BLaER1 (cell line): ENCODE results near the gene EPC2.
"Not testable (repeated sequence)": the region's sequence is repeated elsewhere in the genome, so short reads cannot be mapped to it uniquely, and the experiment has no call there.

ENCODE experiments used
- H3K27ac ChIP-seq: shearing (Covaris generic); formaldehyde crosslinking; 2 replicates; pipeline ENCODE4 v1.8.1; 2022
- H3K27me3 ChIP-seq: shearing (Covaris generic); formaldehyde crosslinking; 2 replicates; pipeline ENCODE4 v1.8.1; 2022
- H3K36me3 ChIP-seq: shearing (Covaris generic); formaldehyde crosslinking; 2 replicates; pipeline ENCODE4 v1.8.1; 2022
- H3K4me1 ChIP-seq: shearing (Covaris generic); formaldehyde crosslinking; 2 replicates; pipeline ENCODE4 v1.8.1; 2022
- H3K4me2 ChIP-seq: shearing (Covaris generic); formaldehyde crosslinking; 2 replicates; pipeline ENCODE4 v1.8.1; 2022
- H3K4me3 ChIP-seq: shearing (Covaris generic); formaldehyde crosslinking; 2 replicates; pipeline ENCODE4 v1.8.1; 2022
- H3K9ac ChIP-seq: shearing (Covaris generic); formaldehyde crosslinking; 2 replicates; pipeline ENCODE4 v1.8.1; 2022
- H3K9me3 ChIP-seq: shearing (Covaris generic); formaldehyde crosslinking; 2 replicates; pipeline ENCODE4 v1.8.1; 2022
- H4K20me1 ChIP-seq: shearing (Covaris generic); formaldehyde crosslinking; 2 replicates; pipeline ENCODE4 v1.8.1; 2022
- Cebpa-rat ChIP-seq: shearing (Covaris generic); IDR thresholded peaks from 2 replicates; pipeline ENCODE4 v1.8.1; 2022

Gene EPC2

DNA sequence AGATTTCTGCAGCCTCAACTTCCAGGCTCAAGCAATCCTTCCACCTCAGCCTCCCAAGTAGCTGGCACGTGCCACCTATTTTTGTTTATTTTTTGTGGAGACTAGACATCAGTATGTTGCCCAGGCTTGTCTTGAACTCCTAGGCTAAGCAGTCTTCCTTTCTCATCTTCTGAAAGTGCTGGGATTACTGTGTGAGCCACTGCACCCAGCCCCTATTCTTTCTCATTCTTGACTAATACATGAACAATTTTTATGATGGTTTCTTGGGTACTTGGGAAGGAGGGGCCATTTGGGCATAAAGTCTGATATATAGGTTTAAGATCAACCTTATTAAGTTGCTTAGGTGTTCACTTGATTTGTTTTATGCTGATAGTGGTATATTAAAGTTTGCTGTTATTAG is 26.2 kb downstream of the EPC2 start:
- no peak overlapping the region for H3K9ac ChIP-seq
- peaks cover 10% of the 10 kb centered on the region for H3K36me3 ChIP-seq
- H3K4me1 ChIP-seq: no peaks in the 10 kb centered on the region
- peaks cover 57% of the 10 kb centered on the region for H3K9me3 ChIP-seq
- H3K4me3 ChIP-seq: no peak overlapping the region
- H3K27me3 ChIP-seq: no peaks in the 10 kb centered on the region
- H3K27ac ChIP-seq: no peak overlapping the region
- TF ChIP-seq Cebpa-rat: no peak
- H3K4me2 ChIP-seq: no peak overlapping the region
- peaks cover 87% of the 10 kb centered on the region for H4K20me1 ChIP-seq

DNA sequence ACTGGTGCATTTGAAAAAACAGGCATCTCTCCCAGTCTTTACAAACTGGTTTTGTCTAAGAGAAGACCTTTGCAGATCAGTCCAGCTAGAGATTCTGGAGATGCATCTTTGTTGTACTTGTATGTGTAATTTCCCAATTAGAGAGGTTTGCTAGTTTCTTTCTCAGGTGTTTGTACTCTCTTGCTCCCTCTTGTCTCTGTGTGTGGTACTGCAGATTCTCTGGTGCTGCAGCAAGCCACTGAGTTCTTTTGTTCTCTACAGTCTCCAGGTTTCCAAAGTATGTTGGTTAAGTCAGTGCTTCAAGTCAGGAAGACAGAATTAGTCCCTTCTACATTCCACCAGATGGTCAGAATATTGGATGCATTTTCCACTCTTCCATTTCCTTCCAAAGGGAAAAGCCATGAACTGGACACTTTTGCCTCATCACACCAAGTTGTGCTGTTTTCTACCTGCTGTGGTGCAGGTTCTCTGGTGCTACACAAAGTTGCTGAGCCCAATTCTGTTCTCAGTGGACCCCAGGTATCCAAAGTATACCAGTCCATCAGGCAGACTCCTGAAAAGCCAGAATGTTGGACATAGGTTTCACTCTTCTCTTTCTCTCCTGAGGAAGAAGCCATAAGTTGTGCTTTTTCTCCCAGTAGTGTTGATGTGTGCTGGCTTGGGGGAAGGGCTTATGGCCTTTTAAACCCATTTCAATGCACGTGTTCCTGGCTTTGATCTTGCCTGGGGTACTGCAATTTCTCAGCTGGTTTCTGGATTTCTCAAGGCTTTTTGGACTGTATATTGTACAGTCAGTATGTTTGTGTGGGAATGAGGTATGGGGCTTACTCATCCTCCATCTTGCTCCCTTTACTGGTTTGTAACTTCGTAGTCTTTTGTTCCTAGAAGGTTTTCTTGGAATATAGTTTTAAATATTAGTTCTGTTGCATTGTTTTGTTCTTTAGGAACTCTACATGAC is 29.8 kb downstream of the EPC2 start:
- Histone ChIP-seq H4K20me1 (peaks cover 75% of the 10 kb centered on the region), H3K9ac (no peak overlapping the region), H3K4me3 (no peak overlapping the region), H3K4me2 (no peak overlapping the region), H3K27me3 (no peaks in the 10 kb centered on the region), H3K9me3 (peaks cover 64% of the 10 kb centered on the region), H3K36me3 (peaks cover 27% of the 10 kb centered on the region), H3K27ac (no peak overlapping the region), H3K4me1 (no peaks in the 10 kb centered on the region)
- no peak for TF ChIP-seq Cebpa-rat

DNA sequence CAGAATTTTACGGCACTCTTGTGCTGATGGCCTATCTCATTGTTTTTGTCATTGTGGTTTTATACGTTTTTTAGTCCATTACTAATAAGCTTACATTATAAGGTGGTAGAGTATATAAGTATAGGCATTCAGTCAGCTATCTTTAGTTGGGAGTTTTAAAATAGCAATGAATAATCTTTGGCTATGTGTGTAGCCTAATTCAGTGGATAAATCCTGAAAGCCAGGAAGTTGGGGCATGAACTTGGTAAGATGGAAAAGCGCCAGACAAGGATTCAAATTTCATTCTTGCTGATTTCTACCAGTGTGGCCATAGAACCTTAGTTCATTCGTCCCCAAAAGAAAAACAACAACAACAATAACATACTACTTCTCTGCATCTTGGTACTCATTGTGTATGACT is 31.2 kb downstream of the EPC2 start:
- Histone ChIP-seq H3K27ac (no peak overlapping the region), H3K9ac (no peak overlapping the region), H4K20me1 (peaks cover 75% of the 10 kb centered on the region), H3K9me3 (peaks cover 56% of the 10 kb centered on the region), H3K36me3 (peaks cover 31% of the 10 kb centered on the region), H3K27me3 (no peaks in the 10 kb centered on the region), H3K4me1 (no peaks in the 10 kb centered on the region), H3K4me3 (no peak overlapping the region), H3K4me2 (no peak overlapping the region)
- TF ChIP-seq Cebpa-rat: no peak

GRCh38 chr2:148678302-148679179 is 34.0 kb downstream of the EPC2 start:
- H3K27ac ChIP-seq, H3K27me3 ChIP-seq, H3K4me2 ChIP-seq, H3K4me3 ChIP-seq, H3K4me1 ChIP-seq, H3K9ac ChIP-seq: not testable (repeated sequence)
- H3K9me3 ChIP-seq: peaks cover 54% of the 10 kb centered on the region
- H3K36me3 ChIP-seq: peaks cover 31% of the 10 kb centered on the region
- peaks cover 84% of the 10 kb centered on the region for H4K20me1 ChIP-seq

DNA sequence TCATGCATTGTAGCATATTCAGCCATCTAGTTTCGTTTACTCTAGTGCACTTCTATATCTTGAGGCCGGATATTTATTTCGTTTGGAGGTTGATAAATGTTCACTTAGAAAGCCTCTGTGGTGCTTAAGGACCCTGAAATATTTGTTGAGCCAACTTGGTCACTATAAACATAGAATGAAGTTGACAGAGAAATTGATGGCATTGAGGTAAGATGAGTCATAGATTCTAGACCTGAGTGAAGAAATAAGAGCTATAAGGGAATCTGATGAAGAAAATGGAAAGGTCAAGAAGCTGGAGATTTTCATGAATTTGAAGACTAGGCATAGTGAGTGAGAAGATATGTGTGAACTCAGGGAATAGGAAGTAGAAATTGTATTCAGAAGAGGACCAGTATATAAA is 35.9 kb downstream of the EPC2 start:
- H3K27ac ChIP-seq: no peak overlapping the region
- no peaks in the 10 kb centered on the region for H3K4me1 ChIP-seq
- no peaks in the 10 kb centered on the region for H3K27me3 ChIP-seq
- H4K20me1 ChIP-seq: peaks cover 85% of the 10 kb centered on the region
- H3K9ac ChIP-seq: no peak overlapping the region
- peaks cover 31% of the 10 kb centered on the region for H3K36me3 ChIP-seq
- no peak overlapping the region for H3K4me2 ChIP-seq
- peaks cover 53% of the 10 kb centered on the region for H3K9me3 ChIP-seq
- H3K4me3 ChIP-seq: no peak overlapping the region
- TF ChIP-seq Cebpa-rat: no peak

DNA sequence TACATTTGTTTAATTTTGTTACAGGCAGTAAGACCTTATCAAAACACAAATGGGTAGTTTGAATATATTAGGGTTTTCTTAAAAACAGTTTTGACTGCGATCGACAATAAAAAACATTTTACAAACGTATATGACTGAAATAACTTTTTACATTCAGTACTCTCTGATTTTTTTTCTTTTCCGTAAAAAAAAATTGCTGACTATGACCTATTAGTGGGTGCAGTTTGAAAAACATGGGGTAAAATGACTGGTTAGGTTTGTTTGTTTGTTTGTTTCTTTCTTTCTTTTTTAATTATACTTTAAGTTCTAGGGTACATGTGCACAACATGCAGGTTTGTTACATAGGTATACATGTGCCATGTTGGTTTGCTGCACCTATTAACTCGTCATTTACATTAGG is 36.9 kb downstream of the EPC2 start:
- TF ChIP-seq Cebpa-rat: no peak
- H3K27me3 ChIP-seq: no peaks in the 10 kb centered on the region
- no peak overlapping the region for H3K4me2 ChIP-seq
- H3K9me3 ChIP-seq: peaks cover 48% of the 10 kb centered on the region
- H3K9ac ChIP-seq: no peak overlapping the region
- H3K36me3 ChIP-seq: peaks cover 36% of the 10 kb centered on the region
- H3K4me1 ChIP-seq: no peaks in the 10 kb centered on the region
- H3K4me3 ChIP-seq: no peak overlapping the region
- peaks cover 88% of the 10 kb centered on the region for H4K20me1 ChIP-seq
- H3K27ac ChIP-seq: no peak overlapping the region

GRCh38 chr2:148681862-148682261 is 37.3 kb downstream of the EPC2 start:
- H3K9ac ChIP-seq, H3K4me3 ChIP-seq, H3K27me3 ChIP-seq, H3K4me2 ChIP-seq, H3K4me1 ChIP-seq, H3K27ac ChIP-seq: not testable (repeated sequence)
- Histone ChIP-seq H3K9me3 (peaks cover 46% of the 10 kb centered on the region), H4K20me1 (peaks cover 89% of the 10 kb centered on the region), H3K36me3 (peaks cover 38% of the 10 kb centered on the region)

GRCh38 chr2:148684507-148684906 is 40.0 kb downstream of the EPC2 start:
- Histone ChIP-seq H3K36me3 (peaks cover 29% of the 10 kb centered on the region), H3K9ac (no peak overlapping the region), H4K20me1 (peaks cover 96% of the 10 kb centered on the region), H3K4me3 (no peak overlapping the region), H3K27me3 (no peaks in the 10 kb centered on the region), H3K4me1 (no peaks in the 10 kb centered on the region), H3K27ac (no peak overlapping the region), H3K4me2 (no peak overlapping the region), H3K9me3 (peaks cover 37% of the 10 kb centered on the region)
- no peak for TF ChIP-seq Cebpa-rat

- Histone ChIP-seq H3K9ac (no peak overlapping the region), H4K20me1 (peaks cover 84% of the 10 kb centered on the region), H3K4me2 (no peak overlapping the region), H3K4me3 (no peak overlapping the region), H3K27me3 (no peaks in the 10 kb centered on the region), H3K4me1 (no peaks in the 10 kb centered on the region), H3K9me3 (peaks cover 26% of the 10 kb centered on the region), H3K27ac (no peak overlapping the region), H3K36me3 (peaks cover 44% of the 10 kb centered on the region)
- no peak for TF ChIP-seq Cebpa-rat
These were observed 43.0 kb downstream of the EPC2 start for GRCh38 chr2:148687543-148687942.

- H3K9ac ChIP-seq, H3K27me3 ChIP-seq, H3K27ac ChIP-seq, H3K4me1 ChIP-seq, H3K4me2 ChIP-seq, H3K4me3 ChIP-seq: not testable (repeated sequence)
- Histone ChIP-seq H3K9me3 (peaks cover 23% of the 10 kb centered on the region), H4K20me1 (peaks cover 79% of the 10 kb centered on the region), H3K36me3 (peaks cover 44% of the 10 kb centered on the region)
These were observed 43.5 kb downstream of the EPC2 start for GRCh38 chr2:148688011-148688410.
